H1 (cell line): Measurements from ENCODE around the gene GSG1L.

Experiments
- ATF3 ChIP-seq: IDR thresholded peaks from 2 replicates; pipeline ENCODE4 v1.6.1; 2011; ENCODE audit warnings: low read depth, mild to moderate bottlenecking, low read length; ENCODE audit not compliant: insufficient read depth
- BCL11A ChIP-seq, 2 experiments: IDR thresholded peaks; one replicate each; pipeline ENCODE4 v1.6.1; 2011; ENCODE audit warnings: low read depth in 2 of 2, low read length in 2 of 2, mild to moderate bottlenecking in 2 of 2
- CEBPB ChIP-seq: IDR thresholded peaks from 2 replicates; pipeline ENCODE4 v1.6.1; 2012; ENCODE audit warnings: low read depth, low read length
- CREB1 ChIP-seq: IDR thresholded peaks from 2 replicates; pipeline ENCODE4 v1.6.1; 2012; ENCODE audit warnings: inconsistent platforms
- EP300 ChIP-seq, 2 experiments: IDR thresholded peaks; 1 replicate in 1 of 2; 2 replicates in 1 of 2; pipeline ENCODE4 v1.6.1; 2011 to 2012; ENCODE audit warnings: low read depth in 2 of 2, low read length in 2 of 2, mild to moderate bottlenecking in 2 of 2, borderline replicate concordance in 1 of 2, inconsistent platforms in 1 of 2, moderate library complexity in 1 of 2
- GABPA ChIP-seq: IDR thresholded peaks from 2 replicates; pipeline ENCODE4 v1.6.1; 2011; ENCODE audit warnings: mild to moderate bottlenecking, low read length, moderate library complexity, borderline replicate concordance; ENCODE audit not compliant: insufficient read depth
- POLR2A ChIP-seq, 2 experiments: IDR thresholded peaks; 1 replicate in 1 of 2; 2 replicates in 1 of 2; pipeline ENCODE4 v1.6.1; 2011; ENCODE audit warnings: low read depth in 2 of 2, low read length in 2 of 2, mild to moderate bottlenecking in 2 of 2; ENCODE audit errors: control extremely low read depth in 1 of 2
- POLR2AphosphoS5 ChIP-seq: IDR thresholded peaks from 2 replicates; pipeline ENCODE4 v1.6.1; 2011; ENCODE audit warnings: low read depth, low read length
- YY1 ChIP-seq: IDR thresholded peaks from 2 replicates; pipeline ENCODE4 v1.6.1; 2011; ENCODE audit warnings: low read depth, mild to moderate bottlenecking, low read length
- TF ChIP-seq, protein P1 (sequence below), 3 experiments: IDR thresholded peaks; 1 replicate in 2 of 3; 2 replicates in 1 of 3; pipeline versions ENCODE4 v1.5.1 to v1.6.1; 2011; ENCODE audit warnings: low read length in 3 of 3, mild to moderate bottlenecking in 3 of 3, inconsistent platforms in 2 of 3, low read depth in 1 of 3, moderate library complexity in 1 of 3; ENCODE audit not compliant: insufficient read depth in 1 of 3; ENCODE audit errors: control extremely low read depth in 1 of 3
- TF ChIP-seq, protein P2 (sequence below): IDR thresholded peaks from 2 replicates; pipeline ENCODE4 v1.6.1; 2011; ENCODE audit warnings: low read length, improper control_type of control experiment

DNA sequence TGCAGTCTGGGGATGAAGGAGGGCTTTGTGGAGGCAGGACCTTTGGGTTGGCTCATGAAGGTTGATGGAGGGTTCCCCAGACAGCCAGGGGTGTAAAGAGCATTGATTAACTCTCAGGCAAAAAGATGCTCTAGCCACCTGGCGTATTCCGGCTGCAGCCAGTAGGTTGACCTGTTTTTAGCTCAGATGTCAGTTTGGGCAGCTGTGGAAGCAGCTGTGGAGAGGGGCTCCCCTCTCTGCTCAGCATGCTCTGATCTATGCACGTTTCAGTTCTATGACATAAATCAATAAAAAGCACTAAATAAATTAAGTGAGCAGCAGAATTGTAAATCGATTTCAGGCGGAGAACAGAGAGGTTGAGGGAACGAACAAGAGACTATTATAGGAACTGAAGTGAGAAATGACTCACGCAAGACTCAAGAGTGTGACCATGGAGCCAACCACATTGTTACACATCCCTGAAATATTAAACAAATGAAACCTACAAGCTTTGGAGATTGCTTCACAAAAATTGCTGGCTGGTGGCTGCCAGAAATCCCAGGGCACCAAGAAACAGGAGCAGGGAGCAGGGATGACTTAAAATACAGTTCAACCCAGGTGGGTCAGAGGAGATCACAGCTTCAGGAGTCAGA is 111.9 kb downstream of the GSG1L start:
- TF ChIP-seq, protein P1, sequence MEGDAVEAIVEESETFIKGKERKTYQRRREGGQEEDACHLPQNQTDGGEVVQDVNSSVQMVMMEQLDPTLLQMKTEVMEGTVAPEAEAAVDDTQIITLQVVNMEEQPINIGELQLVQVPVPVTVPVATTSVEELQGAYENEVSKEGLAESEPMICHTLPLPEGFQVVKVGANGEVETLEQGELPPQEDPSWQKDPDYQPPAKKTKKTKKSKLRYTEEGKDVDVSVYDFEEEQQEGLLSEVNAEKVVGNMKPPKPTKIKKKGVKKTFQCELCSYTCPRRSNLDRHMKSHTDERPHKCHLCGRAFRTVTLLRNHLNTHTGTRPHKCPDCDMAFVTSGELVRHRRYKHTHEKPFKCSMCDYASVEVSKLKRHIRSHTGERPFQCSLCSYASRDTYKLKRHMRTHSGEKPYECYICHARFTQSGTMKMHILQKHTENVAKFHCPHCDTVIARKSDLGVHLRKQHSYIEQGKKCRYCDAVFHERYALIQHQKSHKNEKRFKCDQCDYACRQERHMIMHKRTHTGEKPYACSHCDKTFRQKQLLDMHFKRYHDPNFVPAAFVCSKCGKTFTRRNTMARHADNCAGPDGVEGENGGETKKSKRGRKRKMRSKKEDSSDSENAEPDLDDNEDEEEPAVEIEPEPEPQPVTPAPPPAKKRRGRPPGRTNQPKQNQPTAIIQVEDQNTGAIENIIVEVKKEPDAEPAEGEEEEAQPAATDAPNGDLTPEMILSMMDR (IDR thresholded peaks at IDR 0.05; ENCODE audit: control extremely low read depth in 1 of 3, insufficient read depth in 1 of 3, low read depth in 1 of 3, low read length in 3 of 3), result no peak
- no peak for TF ChIP-seq YY1
- TF ChIP-seq POLR2A (IDR thresholded peaks at IDR 0.05; ENCODE audit: control extremely low read depth in 1 of 2, low read depth in 2 of 2, low read length in 2 of 2), result no peak
- TF ChIP-seq POLR2AphosphoS5, result no peak
- TF ChIP-seq CREB1, result no peak
- no peak for TF ChIP-seq EP300 (IDR thresholded peaks at IDR 0.05; ENCODE audit: borderline replicate concordance in 1 of 2, low read depth in 2 of 2, low read length in 2 of 2)
- TF ChIP-seq CEBPB, result no peak
- TF ChIP-seq, protein P2, sequence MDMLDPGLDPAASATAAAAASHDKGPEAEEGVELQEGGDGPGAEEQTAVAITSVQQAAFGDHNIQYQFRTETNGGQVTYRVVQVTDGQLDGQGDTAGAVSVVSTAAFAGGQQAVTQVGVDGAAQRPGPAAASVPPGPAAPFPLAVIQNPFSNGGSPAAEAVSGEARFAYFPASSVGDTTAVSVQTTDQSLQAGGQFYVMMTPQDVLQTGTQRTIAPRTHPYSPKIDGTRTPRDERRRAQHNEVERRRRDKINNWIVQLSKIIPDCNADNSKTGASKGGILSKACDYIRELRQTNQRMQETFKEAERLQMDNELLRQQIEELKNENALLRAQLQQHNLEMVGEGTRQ, result no peak
- no peak for TF ChIP-seq ATF3
- no peak for TF ChIP-seq GABPA
- TF ChIP-seq BCL11A (IDR thresholded peaks at IDR 0.05; ENCODE audit: low read depth in 2 of 2, low read length in 2 of 2), result no peak
